IMR-90 (cell line): ENCODE results near the gene DOK4. TPM values are rescaled to one million over a fixed set of nuclear protein-coding genes. Genes with fewer than 3 reads are reported as not detected.

ENCODE experiments used
- ATAC-seq: fragments of 200-7000 bp; cut with Tn5 transposase; 2 replicates; pipeline ENCODE4 v1.9.1; 2020; ENCODE audit warnings: low read depth, mild to moderate bottlenecking, moderate library complexity
- BruUV-seq: library from RNA; stranded (reverse); fragments of 400-500 nt; replicated peaks from 2 replicates; lab custom pipeline; 2021; lab: Mats Ljungman, UMichigan
- CTCF ChIA-PET: fragments of 300-600 bp; formaldehyde crosslinking; extraction: SDS; loops from one replicate; lab custom pipeline; 2021; ENCODE audit warnings: antibody characterized with exemption; lab: Yijun Ruan, JAX
- POLR2A ChIA-PET: fragments of 300-600 bp; sonication (Branson Sonifier 250); formaldehyde crosslinking; loops from one replicate; lab custom pipeline; 2022; ENCODE audit warnings: antibody characterized with exemption; ENCODE audit not compliant: unreplicated experiment; lab: Charles Lee
- DNase-seq: peaks from one replicate; pipeline ENCODE4 v3.0.0; 2013
- H2AFZ ChIP-seq: replicated peaks from 2 replicates; pipeline ENCODE3; 2013; ENCODE audit warnings: low read length, mild to moderate bottlenecking; ENCODE audit not compliant: poor library complexity
- H2AK5ac ChIP-seq: 2 replicates; pipeline ENCODE4 v1.6.1; 2013; ENCODE audit warnings: low read depth, low read length, inconsistent platforms
- H2AK9ac ChIP-seq: replicated peaks from 2 replicates; pipeline ENCODE3; 2013; ENCODE audit warnings: mild to moderate bottlenecking, low read depth, low read length, moderate library complexity; ENCODE audit not compliant: poor library complexity
- H2BK120ac ChIP-seq: 2 replicates; pipeline ENCODE4 v1.6.1; 2013; ENCODE audit warnings: low read depth, low read length, inconsistent platforms
- H2BK15ac ChIP-seq: 3 replicates; pipeline ENCODE4 v1.6.1; 2013; ENCODE audit warnings: low read depth, low read length, inconsistent platforms
- H2BK20ac ChIP-seq: 2 replicates; pipeline ENCODE4 v1.6.1; 2013; ENCODE audit warnings: low read depth, mild to moderate bottlenecking, inconsistent platforms, low read length, moderate library complexity
- H2BK5ac ChIP-seq: 2 replicates; pipeline ENCODE4 v1.6.1; 2013; ENCODE audit warnings: mild to moderate bottlenecking, low read depth, low read length, inconsistent platforms; ENCODE audit not compliant: poor library complexity, severe bottlenecking
- H3K14ac ChIP-seq: replicated peaks from 2 replicates; pipeline ENCODE4 v1.6.1; 2013; ENCODE audit warnings: low read depth, low read length, inconsistent platforms
- H3K18ac ChIP-seq: 2 replicates; pipeline ENCODE4 v1.6.1; 2013; ENCODE audit warnings: low read depth, low read length, control low read depth
- H3K23ac ChIP-seq: 2 replicates; pipeline ENCODE4 v1.6.1; 2013; ENCODE audit warnings: low read depth, low read length, inconsistent platforms
- H3K27ac ChIP-seq: 2 replicates; pipeline ENCODE4 v1.5.1; 2013; ENCODE audit warnings: mild to moderate bottlenecking, control low read depth, low read length; ENCODE audit not compliant: insufficient read depth
- H3K27me3 ChIP-seq: 2 replicates; pipeline ENCODE4 v1.6.1; 2013; ENCODE audit warnings: low read length; ENCODE audit not compliant: control insufficient read depth, insufficient read depth
- H3K36me3 ChIP-seq: 2 replicates; pipeline ENCODE4 v1.6.1; 2013; ENCODE audit warnings: low read length, mixed read lengths; ENCODE audit not compliant: control insufficient read depth, insufficient read depth
- H3K4ac ChIP-seq: 2 replicates; pipeline ENCODE4 v1.6.1; 2013; ENCODE audit warnings: low read depth, low read length, inconsistent platforms
- H3K4me1 ChIP-seq: 2 replicates; pipeline ENCODE4 v1.6.1; 2013; ENCODE audit warnings: low read length, mixed read lengths; ENCODE audit not compliant: control insufficient read depth, insufficient read depth
- H3K4me2 ChIP-seq: 2 replicates; pipeline ENCODE4 v1.6.1; 2013; ENCODE audit warnings: low read depth, mild to moderate bottlenecking, control low read depth, low read length, moderate library complexity
- H3K4me3 ChIP-seq: 2 replicates; pipeline ENCODE4 v1.5.1; 2013; ENCODE audit warnings: low read depth, mild to moderate bottlenecking, control low read depth, low read length, moderate library complexity; ENCODE audit not compliant: insufficient read depth
- H3K56ac ChIP-seq: 2 replicates; pipeline ENCODE4 v1.6.1; 2013; ENCODE audit warnings: low read length, inconsistent platforms; ENCODE audit not compliant: insufficient read depth; ENCODE audit errors: extremely low read depth
- H3K79me1 ChIP-seq, 2 experiments: 2 replicates each; pipeline ENCODE4 v1.6.1; 2013; ENCODE audit warnings: low read length in 2 of 2, inconsistent platforms in 1 of 2, low read depth in 1 of 2
- H3K9ac ChIP-seq: 2 replicates; pipeline ENCODE4 v1.6.1; 2013; ENCODE audit warnings: low read depth, low read length, control low read depth
- H3K9me1 ChIP-seq: 2 replicates; pipeline ENCODE4 v1.6.1; 2013; ENCODE audit warnings: low read length, inconsistent platforms; ENCODE audit not compliant: insufficient read depth
- H3K9me3 ChIP-seq: 2 replicates; pipeline ENCODE4 v1.6.1; 2013; ENCODE audit warnings: low read length; ENCODE audit not compliant: control insufficient read depth, insufficient read depth
- H4K20me1 ChIP-seq: 2 replicates; pipeline ENCODE4 v1.6.1; 2013; ENCODE audit warnings: low read length, inconsistent platforms; ENCODE audit not compliant: insufficient read depth
- H4K5ac ChIP-seq: 2 replicates; pipeline ENCODE4 v1.6.1; 2013; ENCODE audit warnings: mild to moderate bottlenecking, low read depth, low read length, control low read depth
- H4K8ac ChIP-seq, 2 experiments: 2 replicates each; pipeline ENCODE4 v1.6.1; 2013; ENCODE audit warnings: low read depth in 2 of 2, low read length in 2 of 2, control low read depth in 1 of 2, inconsistent platforms in 1 of 2
- H4K91ac ChIP-seq: 2 replicates; pipeline ENCODE4 v1.6.1; 2013; ENCODE audit warnings: low read depth, low read length, inconsistent platforms; ENCODE audit not compliant: insufficient read depth
- CEBPB ChIP-seq: IDR thresholded peaks from 2 replicates; pipeline ENCODE4 v1.6.1; 2012; ENCODE audit warnings: low read depth, low read length, improper control_type of control experiment
- WGBS, 2 experiments: methylation state at CpG; one replicate each; pipeline versions ENCODE4 v1.1.5 to v1.1.7; 2013; ENCODE audit warnings: missing lambda C conversion rate in 2 of 2; ENCODE audit not compliant: insufficient read length in 1 of 2; ENCODE audit errors: extremely low coverage in 2 of 2; 5-methylcytosine and 5-hydroxymethylcytosine counted together
- dilution Hi-C: fragments of 300-500 bp; cut with HindIII; formaldehyde crosslinking; loops from one replicate; pipeline ENCODE4 v1.14.3; 2018; ENCODE audit warnings: low sequenced_read_pairs; ENCODE audit not compliant: unreplicated experiment
- in situ Hi-C: fragments of 300-500 bp; cut with MboI; formaldehyde crosslinking; loops from 3 replicates; pipeline ENCODE4 v1.14.3; 2019; ENCODE audit warnings: low sequenced_read_pairs, inconsistent platforms, mixed read lengths
- intact Hi-C: fragments of 100-400 bp; cut with micrococcal nuclease; formaldehyde crosslinking; loops from 2 replicates; pipeline ENCODE4 v1.10.0; 2022
- polyA plus RNA-seq, 3 experiments: library from polyadenylated mRNA; depleted of rRNA; stranded (reverse); fragments of >200 nt; gene quantifications; 2 replicates each; pipeline ENCODE4 v1.2.3, GENCODE V29; 2012; ENCODE audit warnings: low replicate concordance in 1 of 3
- total RNA-seq: library from RNA; depleted of rRNA; stranded (reverse); fragments of >200 nt; gene quantifications from 2 replicates; pipeline ENCODE4 v1.2.3, GENCODE V29; 2012
- TF ChIP-seq, protein P1 (sequence below): fragments of 150-350 bp; IDR thresholded peaks from 2 replicates; pipeline ENCODE4 v1.6.1; 2017; ENCODE audit warnings: mild to moderate bottlenecking, antibody characterized with exemption, low read length, low read depth

The DOK4 gene
- total and polyA plus RNA-seq, 2 of the 4 experiments (the other 2 are of a cell fraction) = 22.0 to 25.9 TPM

DNA sequence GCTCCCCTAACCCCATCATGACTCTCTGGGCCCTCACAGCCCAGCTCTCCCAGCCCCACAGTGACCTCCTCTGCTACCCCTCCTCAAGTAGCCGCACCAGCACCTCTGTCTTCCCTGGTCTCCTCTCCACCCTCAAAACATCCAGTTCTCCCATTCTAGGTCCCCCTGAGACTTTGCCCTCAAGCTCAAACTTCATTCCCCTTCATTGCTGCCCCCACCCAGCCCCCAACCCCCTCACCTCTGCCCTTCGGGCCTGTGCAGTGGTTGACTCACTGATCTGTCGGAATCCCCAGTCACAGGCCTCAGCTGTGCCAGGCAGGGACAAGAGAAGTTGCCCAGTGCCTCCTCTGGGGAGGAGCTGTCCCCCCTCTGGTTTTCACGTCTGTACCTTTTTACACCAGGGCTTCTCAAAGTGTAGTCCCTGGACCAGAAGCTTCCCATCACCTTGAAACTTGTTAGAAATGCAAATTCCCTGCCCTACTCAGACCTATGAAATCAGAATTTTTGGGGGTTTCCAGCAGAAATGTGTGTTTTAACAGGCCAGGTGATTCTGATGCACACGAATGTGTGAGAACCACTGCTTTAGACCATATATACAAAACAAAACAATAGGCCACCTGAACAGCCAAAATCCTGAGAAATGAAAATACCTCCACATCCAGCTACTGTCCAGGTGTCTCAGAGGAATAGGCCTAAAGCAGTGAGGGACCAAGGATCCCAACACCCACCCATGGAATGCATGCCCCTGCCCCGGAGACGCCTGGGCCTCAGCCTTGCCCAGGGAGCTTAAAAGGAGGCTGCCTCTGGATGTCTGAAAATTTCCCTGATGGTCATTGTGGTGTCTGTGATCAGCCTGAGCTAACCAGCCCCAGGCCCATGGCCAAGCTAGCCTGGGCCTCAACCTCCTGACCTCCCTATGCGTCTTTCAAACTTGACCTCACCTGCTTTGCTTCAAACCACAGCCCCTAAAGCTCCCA is 853 bp upstream of the DOK4 start:
- H3K4me1 ChIP-seq = peaks cover 4% of the 10 kb centered on the region; the same call in 1 of the 2 replicates
- in situ Hi-C loops = no loop called here
- H3K14ac ChIP-seq = peak overlapping the region; percentile 89
- WGBS, 2 experiments = 80% methylated on average over 3 of the region's 8 CpGs; no CpG with 5 or more reads in 1 of the 2 experiments
- ChIA-PET POLR2A (no interaction called here), CTCF (interaction anchor here (0.6 to 1.4 kb wide), 2 partner anchors 25 to 66 kb away, joined by 3 to 4 read pairs; partner anchors contain the start of gene POLR2C)
- BruUV-seq = no TSS peak
- H2BK15ac ChIP-seq = no peak overlapping the region
- ATAC-seq (no peak), DNase-seq (no peak)
- H3K36me3 ChIP-seq = no peaks in the 10 kb centered on the region
- peaks cover 4% of the 10 kb centered on the region for H3K9me1 ChIP-seq
- dilution Hi-C loops = no loop called here
- no peaks in the 10 kb centered on the region; the same call in 1 of the 2 replicates for H4K20me1 ChIP-seq
- H2AK5ac ChIP-seq = no peak overlapping the region
- no peaks in the 10 kb centered on the region for H3K9me3 ChIP-seq
- no peak overlapping the region; the same call in 1 of the 2 replicates for H2BK20ac ChIP-seq
- H3K79me1 ChIP-seq = peaks cover 0 to 4% of the 10 kb centered on the region in 2 experiments; a peak in 1 of 4 replicates
- no peak overlapping the region for H3K27ac ChIP-seq
- H3K9ac ChIP-seq = 0 out of 2 replicates have a peak overlapping the region, but pooled peaks have one; percentile 13
- peak overlapping the region; percentile 18; the same call in 1 of the 2 replicates for H3K56ac ChIP-seq
- H4K8ac ChIP-seq = peak overlapping the region; percentile 83 to 96; a peak in 3 of 4 replicates
- H4K91ac ChIP-seq = peak overlapping the region; percentile 20
- H3K4me3 ChIP-seq = no peak overlapping the region
- no peak overlapping the region for H3K23ac ChIP-seq
- H2BK5ac ChIP-seq = no peak overlapping the region
- peak overlapping the region; percentile 73 for H3K4me2 ChIP-seq
- TF ChIP-seq CEBPB = no peak
- TF ChIP-seq, protein P1, sequence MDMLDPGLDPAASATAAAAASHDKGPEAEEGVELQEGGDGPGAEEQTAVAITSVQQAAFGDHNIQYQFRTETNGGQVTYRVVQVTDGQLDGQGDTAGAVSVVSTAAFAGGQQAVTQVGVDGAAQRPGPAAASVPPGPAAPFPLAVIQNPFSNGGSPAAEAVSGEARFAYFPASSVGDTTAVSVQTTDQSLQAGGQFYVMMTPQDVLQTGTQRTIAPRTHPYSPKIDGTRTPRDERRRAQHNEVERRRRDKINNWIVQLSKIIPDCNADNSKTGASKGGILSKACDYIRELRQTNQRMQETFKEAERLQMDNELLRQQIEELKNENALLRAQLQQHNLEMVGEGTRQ = no peak
- H2AFZ ChIP-seq = peak overlapping the region; percentile 93
- peak overlapping the region; percentile 100 for H4K5ac ChIP-seq
- H3K18ac ChIP-seq = peak overlapping the region; percentile 78
- H3K27me3 ChIP-seq = peaks cover 5% of the 10 kb centered on the region
- H2AK9ac ChIP-seq = peak overlapping the region; percentile 29
- 0 out of 2 replicates have a peak overlapping the region, but pooled peaks have one; percentile 52 for H2BK120ac ChIP-seq
- peak overlapping the region; percentile 62 for H3K4ac ChIP-seq
- intact Hi-C loops = no loop called here
